NCI-H774 (cell line): ENCODE results near the gene TXNL1.
"Not testable (repeated sequence)": the region's sequence is repeated elsewhere in the genome, so short reads cannot be mapped to it uniquely, and the experiment has no call there.

Experiments used
- DNase-seq: peaks from one replicate; lab custom pipeline; 2025; lab: John Stamatoyannopoulos, UW

TXNL1 gene

DNA sequence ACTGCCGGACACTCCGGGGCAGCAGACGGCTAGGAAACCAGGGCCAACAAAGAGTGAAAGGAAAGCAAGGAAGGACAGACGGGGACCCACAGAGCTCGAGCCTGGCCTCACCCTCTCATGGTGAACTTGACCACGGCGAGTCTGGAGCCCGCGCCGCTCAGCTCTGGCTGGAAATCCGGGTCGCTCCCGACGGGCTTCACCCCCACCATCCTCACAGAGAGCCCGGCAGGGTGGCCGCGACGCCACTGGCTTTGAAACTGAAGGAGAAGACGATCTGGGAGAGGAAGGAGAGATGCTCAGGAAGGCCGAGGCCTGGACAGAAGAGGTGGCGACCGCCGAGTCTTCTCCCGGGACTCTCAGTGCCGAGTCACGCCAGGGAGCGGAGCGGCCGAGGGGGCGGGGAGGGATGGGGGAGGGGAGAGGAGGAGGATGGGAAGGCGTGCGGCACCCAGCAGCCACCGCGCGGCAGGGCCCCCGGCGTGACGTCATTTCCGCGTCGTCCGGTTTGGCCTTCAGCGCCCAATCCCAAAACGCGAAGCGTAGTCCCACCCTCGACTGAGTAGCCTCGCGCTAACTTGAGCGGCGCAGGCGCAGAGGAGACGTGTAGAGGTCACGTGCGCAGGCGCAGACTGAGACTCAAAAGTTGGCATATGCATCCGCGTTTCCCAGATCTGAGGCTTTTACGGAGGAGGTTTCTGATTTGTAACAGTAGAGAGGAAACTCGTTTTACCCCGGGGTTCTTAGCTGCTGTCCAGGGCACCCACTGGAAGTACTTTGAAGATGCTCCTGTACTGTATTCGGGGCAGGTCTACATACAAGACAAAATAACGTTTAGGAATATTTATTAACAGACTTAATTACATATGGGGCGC lies at the start of gene TXNL1:
TSS of gene TXNL1 (minus strand) at position 361 of the 872 bp plus-strand sequence. CDS start at position 209, 152 bp downstream.
- DNase-seq = peak; percentile 98

DNA sequence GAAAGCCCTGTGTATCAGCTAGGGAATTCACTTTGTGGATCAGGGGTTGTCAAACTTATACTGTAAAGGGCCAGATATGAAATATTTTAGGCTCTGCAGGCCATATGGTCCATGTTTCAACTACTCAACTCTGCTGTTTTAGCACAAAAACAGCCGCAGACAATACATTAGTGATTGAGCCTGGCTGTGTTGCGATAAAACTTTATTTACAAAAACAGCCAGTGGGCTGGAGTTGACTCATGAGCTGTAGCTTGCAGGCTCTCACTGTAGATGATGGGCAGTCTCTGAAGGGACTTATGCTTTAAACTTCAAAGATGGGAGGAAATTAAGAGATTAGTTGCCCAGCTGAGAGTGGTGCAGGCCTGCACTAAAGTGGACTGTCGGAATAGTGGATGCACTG lies 45.9 kb upstream of the TXNL1 start:
- DNase-seq = no peak

DNA sequence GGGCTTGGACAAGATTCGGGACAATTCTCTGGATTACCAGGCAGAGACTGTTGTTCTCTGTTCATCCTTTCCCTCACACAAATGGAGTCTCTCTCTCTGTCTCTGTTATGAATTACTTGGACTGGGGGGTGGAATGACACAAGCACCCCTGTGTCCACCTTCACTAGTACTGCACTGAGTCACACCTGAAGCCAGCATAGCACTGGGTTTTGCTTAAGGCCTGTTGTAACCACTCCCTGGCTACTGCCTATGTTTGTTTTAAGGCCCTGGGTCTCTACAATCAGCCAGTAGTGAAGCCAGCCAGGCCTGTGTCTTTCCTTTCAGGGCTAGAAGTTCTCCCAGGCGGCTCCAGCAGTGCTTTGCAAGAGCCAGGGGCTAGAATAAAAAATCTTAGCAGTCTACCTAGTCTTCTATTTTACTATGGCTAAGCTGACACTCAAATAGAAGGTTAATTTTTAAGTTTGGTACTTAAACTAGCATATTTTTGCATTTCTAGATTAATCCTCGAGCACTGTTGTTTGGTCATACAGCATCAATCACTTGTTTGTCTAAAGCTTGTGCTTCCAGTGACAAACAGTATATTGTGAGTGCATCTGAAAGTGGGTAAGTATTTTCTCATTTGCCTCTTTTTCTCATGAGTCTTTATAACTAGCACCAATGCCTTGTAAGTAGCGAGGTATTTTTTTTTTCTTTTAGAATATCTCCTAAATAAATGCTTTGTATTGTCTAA lies 40.6 kb upstream of the TXNL1 start:
- DNase-seq = no peak

DNA sequence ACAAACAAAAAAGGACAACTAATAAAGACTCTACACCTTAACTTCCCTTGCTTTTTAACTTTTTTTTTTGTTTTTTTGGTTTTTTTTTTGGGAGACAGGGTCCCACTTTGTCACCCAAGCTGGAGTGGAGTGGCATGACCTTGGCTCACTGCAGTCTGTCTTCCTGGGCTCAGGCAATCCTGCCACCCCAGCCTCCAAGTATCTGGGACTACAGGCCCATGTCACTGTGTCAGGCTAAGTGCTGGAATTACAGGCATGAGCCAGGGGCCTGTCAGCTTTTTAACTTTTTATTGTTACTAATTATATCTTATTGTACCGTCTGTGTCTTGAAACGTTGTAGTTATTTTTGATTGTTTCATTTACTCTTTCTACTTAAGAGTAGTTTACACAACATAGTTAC lies 38.2 kb upstream of the TXNL1 start:
- no peak for DNase-seq

DNA sequence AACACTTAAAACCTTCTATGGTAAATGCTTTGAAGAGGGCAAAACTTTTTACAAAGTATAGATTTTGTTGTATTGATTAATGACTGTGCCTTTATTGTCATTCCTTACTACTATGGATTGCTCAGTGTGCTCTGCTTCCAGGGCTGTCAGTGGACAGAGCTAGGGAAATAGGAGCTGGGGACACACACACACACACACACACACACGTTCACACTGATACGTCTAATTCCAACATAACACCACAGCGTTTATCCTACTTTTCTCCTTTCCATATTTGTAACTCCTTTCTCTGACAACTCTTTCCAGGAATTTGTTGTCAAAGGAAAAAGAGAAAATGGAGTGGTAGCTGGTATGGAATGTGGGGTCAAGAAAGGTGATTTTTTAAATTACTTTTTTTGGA lies 34.6 kb upstream of the TXNL1 start:
- no peak for DNase-seq

DNA sequence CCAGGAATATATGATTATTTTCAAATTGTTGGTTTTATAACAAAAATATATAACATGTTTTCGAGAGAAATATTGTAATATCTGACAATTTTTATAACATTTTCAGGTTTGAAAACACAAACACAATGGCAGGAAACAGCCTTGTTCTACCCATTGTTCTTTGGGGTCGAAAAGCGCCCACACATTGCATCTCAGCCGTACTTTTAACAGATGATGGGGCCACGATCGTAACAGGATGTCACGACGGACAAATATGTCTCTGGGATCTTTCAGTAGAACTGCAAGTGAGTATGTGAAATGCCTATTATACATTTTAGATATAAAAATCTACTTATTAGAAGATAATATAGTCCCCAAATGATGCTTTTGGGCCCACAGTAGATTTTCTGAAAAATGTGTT lies 34.0 kb upstream of the TXNL1 start:
- DNase-seq = no peak

DNA sequence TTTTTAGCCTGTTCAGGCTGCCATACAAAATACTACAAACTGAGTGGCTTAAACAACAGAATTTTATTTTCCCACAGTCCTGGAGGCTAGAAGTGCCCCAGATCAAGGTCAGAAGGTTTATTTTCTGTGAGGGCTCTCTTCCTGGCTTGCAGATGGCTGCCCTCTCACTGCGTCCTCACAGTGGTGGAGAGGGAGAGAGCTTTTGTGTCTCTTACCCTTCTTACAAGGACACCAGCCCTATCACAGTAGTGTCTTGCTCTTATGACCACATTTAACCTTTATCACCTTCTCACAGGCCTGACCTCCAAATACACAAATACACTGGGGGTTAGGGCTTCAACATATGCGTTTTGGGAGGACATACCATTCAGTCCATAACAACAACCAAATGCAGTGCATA lies 24.5 kb upstream of the TXNL1 start:
- DNase-seq = no peak

DNA sequence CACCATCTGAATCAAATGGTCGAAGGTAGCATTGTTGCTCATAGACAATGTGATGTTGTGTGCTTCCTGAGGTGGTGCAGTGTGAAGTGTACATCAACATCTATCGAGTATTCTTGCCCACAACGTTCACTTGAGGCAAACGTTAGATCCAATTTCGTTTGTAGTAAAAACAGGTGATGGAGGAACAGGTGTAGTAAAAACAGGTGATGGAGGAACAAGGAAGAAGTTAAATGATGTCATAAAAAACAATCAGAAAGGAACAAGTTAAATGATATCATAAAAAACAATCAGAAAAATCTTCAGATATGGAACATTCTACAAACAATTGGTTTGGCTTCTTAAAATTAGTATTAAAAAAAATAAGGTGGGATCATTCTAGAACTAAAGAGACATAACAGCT lies 24.1 kb upstream of the TXNL1 start:
- no peak for DNase-seq

DNA sequence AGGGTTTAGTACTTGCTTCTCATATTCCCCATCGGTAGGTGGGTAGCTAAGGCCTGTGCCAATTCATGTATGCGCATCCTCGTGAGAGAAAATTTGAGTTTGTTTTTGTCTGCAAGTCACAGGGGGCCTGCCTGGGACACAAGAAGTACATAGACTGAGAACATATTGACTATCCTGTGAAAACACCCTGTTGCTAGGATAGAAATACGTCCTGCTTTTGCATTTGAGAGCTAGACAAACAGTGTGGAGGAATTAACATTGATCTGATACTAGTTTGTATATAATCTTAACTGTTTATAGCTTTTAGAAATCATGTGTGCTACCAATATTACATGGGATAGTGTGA lies 23.6 kb upstream of the TXNL1 start:
- DNase-seq = no peak

DNA sequence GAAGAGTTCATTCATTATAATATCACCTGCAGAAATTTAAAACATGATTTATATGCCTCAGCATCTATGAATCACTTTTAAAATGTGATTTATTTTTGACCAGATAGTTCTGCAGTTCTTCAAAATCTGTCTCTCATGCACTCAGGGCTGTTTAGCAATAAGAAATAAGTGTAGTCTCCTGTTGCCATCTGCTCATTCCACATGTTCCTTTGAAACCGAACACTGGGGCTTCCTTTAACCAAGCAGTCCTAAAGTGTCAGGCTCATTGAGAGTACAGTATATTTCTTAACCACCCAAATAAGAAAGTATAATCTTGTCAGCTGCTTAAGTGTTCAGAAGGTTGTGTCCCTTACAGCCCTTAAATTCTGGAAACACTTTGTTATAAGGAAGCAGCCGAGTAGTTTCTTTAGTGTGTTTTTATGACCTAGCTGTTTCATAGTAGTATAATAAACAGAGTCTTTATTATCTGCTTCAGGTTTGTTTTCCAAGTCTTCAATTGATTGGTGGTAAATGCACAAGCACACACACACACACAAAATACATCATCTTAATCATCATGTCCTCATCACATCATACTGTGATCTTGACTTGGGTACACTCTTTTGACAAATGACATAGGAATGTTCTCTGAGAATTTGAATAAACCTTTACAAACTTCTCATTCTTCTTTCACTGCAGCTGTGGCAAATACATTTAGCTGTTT lies 23.1 kb upstream of the TXNL1 start:
- no peak for DNase-seq

DNA sequence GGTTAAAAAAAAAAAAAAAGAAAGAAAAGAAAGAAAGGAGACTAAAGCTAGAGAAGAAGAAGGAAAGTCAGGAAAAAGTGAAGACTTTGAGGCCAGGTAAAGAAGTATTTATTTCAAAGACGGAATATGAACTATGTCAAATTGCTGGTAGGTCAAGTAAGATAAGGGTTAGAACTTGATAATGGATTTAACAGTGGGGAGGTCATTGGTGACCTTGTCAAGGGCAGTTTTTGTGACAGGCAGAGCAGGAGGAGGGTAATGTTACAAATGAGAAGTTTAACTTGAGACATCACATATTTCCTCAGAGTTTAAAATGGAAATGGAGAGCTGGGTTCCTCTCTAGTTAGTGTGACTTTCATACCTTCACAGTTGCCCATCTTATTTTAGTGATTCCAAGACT lies 22.3 kb upstream of the TXNL1 start:
- no peak for DNase-seq

DNA sequence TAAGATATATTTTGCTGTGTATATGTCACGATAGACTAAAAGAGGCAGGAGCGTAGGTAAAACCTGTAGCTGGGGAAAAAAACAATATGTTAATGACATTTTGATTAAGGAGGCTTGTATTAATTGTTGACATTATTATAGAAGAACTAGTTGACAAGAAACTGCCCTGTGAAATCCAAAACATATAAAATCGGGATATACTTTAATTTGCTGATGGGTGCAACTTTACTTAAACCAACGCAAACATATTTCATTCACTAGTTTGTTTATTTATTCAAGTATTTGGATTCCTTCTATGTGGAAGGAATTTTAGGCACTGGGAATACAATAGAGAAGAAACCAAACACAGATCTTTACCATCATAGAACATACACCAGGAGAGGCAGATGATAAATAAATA lies 20.7 kb upstream of the TXNL1 start:
- no peak for DNase-seq

DNA sequence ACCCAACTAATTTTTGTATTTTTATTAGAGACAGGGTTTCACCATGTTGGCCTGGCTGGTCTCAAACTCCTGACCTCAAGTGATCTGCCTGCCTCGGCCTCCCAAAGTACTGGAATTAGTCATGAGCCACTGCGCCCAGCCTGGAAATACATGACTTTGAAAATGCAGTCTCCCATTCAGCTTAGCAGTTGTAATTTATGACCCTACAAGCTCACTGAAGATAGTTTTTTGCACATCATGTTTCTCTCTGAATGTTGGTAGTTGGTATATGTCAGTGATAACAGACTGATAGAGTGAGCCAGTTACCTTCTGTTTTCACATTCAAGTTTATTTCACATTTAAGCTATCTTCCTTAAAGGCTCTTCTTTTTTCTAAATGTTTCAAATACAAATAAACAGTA lies 19.9 kb upstream of the TXNL1 start:
- DNase-seq = no peak

DNA sequence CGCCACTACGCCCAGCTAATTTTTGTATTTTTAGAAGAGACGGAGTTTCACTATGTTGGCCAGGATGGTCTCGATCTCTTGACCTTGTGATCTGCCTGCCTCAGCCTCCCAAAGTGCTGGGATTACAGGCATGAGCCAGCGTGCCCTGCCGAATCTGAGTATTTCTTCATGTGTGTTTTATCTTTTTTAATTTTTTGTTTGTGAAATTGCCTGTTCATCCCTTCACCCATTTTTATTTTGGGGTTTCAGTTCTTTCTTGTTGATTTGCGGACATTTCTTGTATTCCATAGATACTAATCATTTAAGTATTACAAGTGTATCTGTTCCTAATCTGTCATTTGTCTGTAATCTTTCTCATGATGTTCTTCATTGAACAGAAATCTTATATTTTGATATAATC lies 15.9 kb upstream of the TXNL1 start:
- DNase-seq = not testable (repeated sequence)

DNA sequence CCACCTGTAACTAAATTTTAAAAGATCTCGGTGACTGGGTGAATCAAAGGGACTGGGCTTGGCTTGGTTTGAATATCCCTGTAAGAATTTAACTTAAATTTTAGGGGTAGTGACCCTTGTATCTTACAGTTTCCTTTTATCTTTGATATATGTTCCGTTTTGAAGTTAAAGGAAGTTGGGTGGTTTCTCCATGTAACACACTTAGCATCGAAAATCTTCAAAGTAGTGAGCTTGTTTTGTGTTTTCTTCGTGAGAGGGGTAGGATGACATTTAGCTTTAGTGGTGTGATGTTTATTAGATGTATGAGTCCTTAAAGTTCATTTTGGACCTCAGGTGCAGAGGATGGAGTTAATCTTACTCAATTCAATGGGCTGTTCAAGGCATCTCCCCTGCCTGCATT lies 14.4 kb upstream of the TXNL1 start:
- no peak for DNase-seq

DNA sequence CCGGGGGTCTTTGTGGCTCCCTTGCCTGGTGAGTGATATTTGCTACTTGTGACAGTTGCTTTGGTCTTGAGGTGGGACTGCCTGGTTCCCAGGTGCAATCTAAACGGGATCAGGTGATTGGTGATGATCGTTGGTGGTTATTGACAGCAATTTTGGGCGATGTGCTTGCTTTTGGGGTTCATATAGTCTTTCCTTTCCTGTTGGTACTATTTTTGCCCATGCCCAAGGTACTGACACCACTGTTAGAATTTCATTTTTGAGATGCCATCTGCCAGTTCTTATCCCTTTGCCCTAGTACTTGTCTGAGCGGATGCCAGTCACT lies 13.3 kb upstream of the TXNL1 start:
- no peak for DNase-seq

DNA sequence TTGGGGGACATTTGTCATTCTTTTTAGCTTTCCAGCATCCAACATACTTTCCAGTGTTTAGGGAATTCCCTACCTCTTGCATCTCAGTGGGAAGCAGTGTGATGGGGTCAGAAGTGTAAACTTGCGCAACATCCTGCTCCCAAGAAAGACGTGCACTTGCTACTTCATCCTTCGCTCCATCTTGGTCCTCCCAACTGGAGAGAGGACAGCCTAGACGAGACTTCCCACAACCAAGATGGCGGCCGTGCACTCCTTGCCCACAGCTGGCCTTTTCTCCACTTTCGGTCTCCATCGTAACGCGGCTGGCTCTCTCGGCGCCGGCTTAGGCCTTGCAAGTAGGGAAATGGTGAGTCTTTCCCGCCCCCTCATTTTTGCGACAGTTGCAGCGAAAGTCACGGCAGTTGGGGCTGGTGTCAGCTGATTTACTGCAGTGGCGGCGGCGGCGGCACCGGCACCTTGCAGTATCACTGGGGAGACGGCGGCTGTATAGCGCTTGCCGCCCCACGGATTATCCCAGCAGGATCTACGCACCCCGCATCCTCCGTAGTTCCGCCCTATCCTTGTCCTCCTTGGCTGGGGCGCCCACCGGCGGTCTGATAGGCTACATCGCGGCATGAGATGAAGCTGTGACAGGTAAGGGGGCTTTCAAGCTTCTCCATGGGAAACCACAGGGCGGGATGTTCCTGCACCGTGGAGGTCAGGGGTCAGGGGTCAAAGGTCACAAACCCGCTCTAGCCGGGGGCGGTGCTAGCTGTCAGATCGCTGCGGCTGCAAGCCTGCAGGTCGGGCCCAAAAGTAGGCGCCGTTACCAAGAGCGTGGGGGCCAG lies 12.8 kb upstream of the TXNL1 start, which contains the start of gene WDR7:
TSS of gene WDR7 (plus strand) at position 416 of the 827 bp plus-strand sequence. CDS start 21,157 bp downstream, outside the sequence.
- peak; percentile 95 for DNase-seq

DNA sequence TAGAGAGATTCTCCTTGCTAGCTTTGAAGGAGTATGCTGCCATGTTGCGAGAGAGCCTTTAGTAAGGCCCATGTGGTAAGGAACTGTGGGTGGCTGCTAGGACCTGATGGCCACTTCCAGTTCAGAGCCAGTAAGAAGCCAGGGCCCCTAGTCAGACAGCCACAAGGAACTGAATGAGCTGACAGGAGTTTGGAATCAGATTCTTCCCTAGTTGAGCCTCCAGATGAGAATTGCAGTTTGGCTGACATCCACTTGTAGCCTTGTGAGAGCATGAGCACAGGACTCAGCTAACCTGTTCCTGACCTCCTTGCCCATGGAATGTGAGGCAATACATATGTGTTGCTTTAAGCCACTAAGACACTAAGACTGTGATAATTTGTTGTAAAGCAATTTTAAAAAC lies 11.6 kb upstream of the TXNL1 start:
- no peak for DNase-seq

DNA sequence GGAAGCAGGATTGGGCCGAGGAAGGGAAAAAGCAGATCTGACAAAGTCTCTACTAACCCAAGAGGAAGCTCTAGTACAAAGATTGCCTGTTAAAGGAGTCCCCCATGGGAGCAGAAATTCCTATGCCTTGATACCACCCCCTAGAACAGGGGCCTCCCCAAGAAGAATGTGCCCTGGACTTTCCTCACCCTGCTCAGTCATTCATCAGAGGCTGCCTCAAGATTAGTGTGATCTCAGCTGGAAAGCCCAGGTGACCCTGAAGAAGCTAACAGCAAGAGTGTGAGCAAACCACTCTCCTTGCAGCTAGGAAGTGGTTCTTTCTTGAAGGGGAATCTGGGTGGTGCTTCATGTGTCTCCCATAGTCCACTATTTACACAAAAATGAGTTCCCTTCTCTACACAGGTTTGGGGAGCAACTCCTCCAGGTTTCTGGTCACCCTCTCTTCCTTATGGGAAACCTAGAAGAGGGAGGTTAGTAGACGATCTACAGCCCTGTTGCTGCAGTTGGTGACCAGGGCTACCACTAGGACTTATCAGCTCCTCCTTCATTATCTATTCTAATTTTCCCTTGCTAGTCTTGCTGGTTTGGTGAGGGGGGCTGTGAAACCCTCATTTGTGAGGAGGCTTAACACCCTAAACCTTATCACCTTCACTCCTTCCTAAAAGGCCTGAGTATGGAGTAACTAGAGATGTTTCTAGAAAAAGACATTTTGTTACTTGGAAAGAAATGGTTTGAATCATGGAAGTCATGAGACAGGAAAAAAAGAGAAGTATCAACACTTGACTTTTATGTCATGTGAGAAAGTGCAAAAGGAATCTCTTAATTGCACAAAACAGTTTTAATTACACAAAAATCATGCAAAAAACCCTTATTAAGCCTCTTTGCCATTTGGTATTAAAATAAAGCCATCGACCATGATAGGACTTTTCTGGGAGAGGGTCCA lies 9.8 kb upstream of the TXNL1 start:
- DNase-seq = no peak

DNA sequence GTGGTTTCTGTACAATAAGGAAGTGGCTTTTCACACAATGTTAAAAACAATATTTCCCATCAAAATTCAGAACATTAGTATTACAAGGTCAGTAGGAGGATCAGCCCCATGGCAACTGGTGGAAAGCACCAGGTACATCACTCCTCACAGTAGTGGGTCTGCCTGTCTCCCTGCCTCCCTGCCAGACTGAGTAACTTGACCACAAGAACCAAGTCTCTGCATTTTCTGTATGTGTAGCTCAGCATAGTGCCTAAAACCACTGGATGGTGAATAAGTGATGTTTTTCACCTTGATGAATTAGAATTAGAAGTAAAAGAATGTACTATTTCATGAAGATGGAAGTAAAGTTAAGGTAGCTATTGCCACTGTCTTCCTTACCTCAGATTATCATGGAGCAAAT lies 8.7 kb upstream of the TXNL1 start:
- DNase-seq = no peak
